GM12878 (cell line): ENCODE measurements around the gene SYNE4. TPM values are rescaled to one million over a fixed set of nuclear protein-coding genes. Genes with fewer than 3 reads are reported as not detected.

Source experiments
- EZH2 ChIP-seq: IDR thresholded peaks from 2 replicates; pipeline ENCODE4 v1.6.1; 2012; ENCODE audit warnings: low read depth, mild to moderate bottlenecking, control low read depth, inconsistent platforms, low read length, borderline replicate concordance; ENCODE audit not compliant: control insufficient read depth
- polyA plus RNA-seq, 11 experiments: library from polyadenylated mRNA; depleted of rRNA in 4 of 11; unstranded in 6 of 11; stranded (reverse) in 5 of 11; fragments of >200 nt; fragmentation: Nextera tagmentation in 4 of 11; fragmentation: Illumina TruSeq in 1 of 11; extraction: Ambion mirVana in 4 of 11; extraction: Trizol in 1 of 11; gene quantifications; 1 replicate in 1 of 11; 2 replicates in 10 of 11; pipeline versions ENCODE4 v1.2.1 to v1.2.3, GENCODE V29; 2011 to 2016; ENCODE audit warnings: inconsistent platforms in 2 of 11, missing spikeins in 2 of 11, low read depth in 1 of 11
- total RNA-seq, 4 experiments: library from RNA; depleted of rRNA in 3 of 4; stranded (reverse); fragments of >200 nt in 3 of 4; fragmentation: Illumina TruSeq in 1 of 4; extraction: Trizol in 1 of 4; gene quantifications; 2 replicates each; pipeline versions ENCODE4 v1.2.1 to v1.2.3, GENCODE V29; 2013 to 2021
- TF ChIP-seq, protein P1 (sequence below): IDR thresholded peaks from 2 replicates; pipeline ENCODE4 v1.6.1; 2011; ENCODE audit warnings: borderline replicate concordance, low read depth, mild to moderate bottlenecking, moderate library complexity, mixed read lengths, low read length; ENCODE audit not compliant: insufficient read depth; ENCODE audit errors: extremely low read length
- TF ChIP-seq, protein P2 (sequence below): fragments of 150-350 bp; IDR thresholded peaks from 2 replicates; pipeline ENCODE4 v1.6.1; 2016; ENCODE audit warnings: low read depth, low read length
- TF ChIP-seq, protein P3 (sequence below): fragments of 450-650 bp; IDR thresholded peaks from 2 replicates; pipeline ENCODE4 v1.6.1; 2016; ENCODE audit warnings: mild to moderate bottlenecking

SYNE4 gene
- total and polyA plus RNA-seq, 10 of the 15 experiments (the other 5 are each of a cell fraction or from before 2014, with no cell fraction given), result 0.35 to 1.2 (median 0.71) TPM

DNA sequence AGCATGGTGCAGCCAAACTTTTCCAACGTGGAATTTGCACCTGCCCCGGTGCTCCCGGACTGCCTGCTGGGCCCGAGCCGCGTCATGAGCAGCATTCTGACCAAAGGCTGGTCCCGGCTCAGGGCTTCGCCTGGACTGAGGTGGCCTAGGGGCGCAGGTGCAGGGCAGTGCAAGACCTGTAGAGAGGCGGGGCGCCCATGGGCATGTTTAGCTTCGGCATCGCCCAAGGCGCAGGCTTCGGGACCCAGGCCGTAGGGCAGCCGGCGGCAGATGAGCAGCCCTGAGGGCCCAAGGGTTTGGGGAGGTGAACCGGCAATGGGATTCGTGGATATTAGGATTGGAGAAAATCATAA lies 48.7 kb downstream of the SYNE4 start (continued):
- TF ChIP-seq EZH2, result no peak
- TF ChIP-seq, protein P1, sequence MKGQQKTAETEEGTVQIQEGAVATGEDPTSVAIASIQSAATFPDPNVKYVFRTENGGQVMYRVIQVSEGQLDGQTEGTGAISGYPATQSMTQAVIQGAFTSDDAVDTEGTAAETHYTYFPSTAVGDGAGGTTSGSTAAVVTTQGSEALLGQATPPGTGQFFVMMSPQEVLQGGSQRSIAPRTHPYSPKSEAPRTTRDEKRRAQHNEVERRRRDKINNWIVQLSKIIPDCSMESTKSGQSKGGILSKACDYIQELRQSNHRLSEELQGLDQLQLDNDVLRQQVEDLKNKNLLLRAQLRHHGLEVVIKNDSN, result no peak
- TF ChIP-seq, protein P2, sequence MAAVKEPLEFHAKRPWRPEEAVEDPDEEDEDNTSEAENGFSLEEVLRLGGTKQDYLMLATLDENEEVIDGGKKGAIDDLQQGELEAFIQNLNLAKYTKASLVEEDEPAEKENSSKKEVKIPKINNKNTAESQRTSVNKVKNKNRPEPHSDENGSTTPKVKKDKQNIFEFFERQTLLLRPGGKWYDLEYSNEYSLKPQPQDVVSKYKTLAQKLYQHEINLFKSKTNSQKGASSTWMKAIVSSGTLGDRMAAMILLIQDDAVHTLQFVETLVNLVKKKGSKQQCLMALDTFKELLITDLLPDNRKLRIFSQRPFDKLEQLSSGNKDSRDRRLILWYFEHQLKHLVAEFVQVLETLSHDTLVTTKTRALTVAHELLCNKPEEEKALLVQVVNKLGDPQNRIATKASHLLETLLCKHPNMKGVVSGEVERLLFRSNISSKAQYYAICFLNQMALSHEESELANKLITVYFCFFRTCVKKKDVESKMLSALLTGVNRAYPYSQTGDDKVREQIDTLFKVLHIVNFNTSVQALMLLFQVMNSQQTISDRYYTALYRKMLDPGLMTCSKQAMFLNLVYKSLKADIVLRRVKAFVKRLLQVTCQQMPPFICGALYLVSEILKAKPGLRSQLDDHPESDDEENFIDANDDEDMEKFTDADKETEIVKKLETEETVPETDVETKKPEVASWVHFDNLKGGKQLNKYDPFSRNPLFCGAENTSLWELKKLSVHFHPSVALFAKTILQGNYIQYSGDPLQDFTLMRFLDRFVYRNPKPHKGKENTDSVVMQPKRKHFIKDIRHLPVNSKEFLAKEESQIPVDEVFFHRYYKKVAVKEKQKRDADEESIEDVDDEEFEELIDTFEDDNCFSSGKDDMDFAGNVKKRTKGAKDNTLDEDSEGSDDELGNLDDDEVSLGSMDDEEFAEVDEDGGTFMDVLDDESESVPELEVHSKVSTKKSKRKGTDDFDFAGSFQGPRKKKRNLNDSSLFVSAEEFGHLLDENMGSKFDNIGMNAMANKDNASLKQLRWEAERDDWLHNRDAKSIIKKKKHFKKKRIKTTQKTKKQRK, result no peak
- TF ChIP-seq, protein P3, sequence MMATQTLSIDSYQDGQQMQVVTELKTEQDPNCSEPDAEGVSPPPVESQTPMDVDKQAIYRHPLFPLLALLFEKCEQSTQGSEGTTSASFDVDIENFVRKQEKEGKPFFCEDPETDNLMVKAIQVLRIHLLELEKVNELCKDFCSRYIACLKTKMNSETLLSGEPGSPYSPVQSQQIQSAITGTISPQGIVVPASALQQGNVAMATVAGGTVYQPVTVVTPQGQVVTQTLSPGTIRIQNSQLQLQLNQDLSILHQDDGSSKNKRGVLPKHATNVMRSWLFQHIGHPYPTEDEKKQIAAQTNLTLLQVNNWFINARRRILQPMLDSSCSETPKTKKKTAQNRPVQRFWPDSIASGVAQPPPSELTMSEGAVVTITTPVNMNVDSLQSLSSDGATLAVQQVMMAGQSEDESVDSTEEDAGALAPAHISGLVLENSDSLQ, result no peak
